Trophoblast cell (in vitro differentiated cells and primary cell): ENCODE results near the gene SLC19A1.
"Not testable (repeated sequence)": the region's sequence is repeated elsewhere in the genome, so short reads cannot be mapped to it uniquely, and the experiment has no call there.

Experiments used
- DNase-seq, 2 donors: peaks; one replicate each; pipeline ENCODE4 v3.0.0-alpha.2; 2016
- H2AFZ ChIP-seq: 2 replicates; pipeline ENCODE4 v1.6.1; 2013; ENCODE audit warnings: low read length, moderate library complexity, mild to moderate bottlenecking; ENCODE audit not compliant: insufficient read depth, poor library complexity
- H2AK5ac ChIP-seq: 2 replicates; pipeline ENCODE4 v1.6.1; 2013; ENCODE audit warnings: mild to moderate bottlenecking, low read length
- H2BK120ac ChIP-seq: 2 replicates; pipeline ENCODE4 v1.6.1; 2013; ENCODE audit warnings: low read length, mild to moderate bottlenecking, moderate library complexity; ENCODE audit not compliant: insufficient read depth, poor library complexity
- H2BK12ac ChIP-seq: 2 replicates; pipeline ENCODE4 v1.6.1; 2013; ENCODE audit warnings: mild to moderate bottlenecking, low read length, moderate library complexity
- H2BK5ac ChIP-seq: 2 replicates; pipeline ENCODE4 v1.6.1; 2013; ENCODE audit warnings: low read length, low read depth, moderate library complexity, mild to moderate bottlenecking; ENCODE audit not compliant: poor library complexity
- H3K14ac ChIP-seq: 2 replicates; pipeline ENCODE4 v1.6.1; 2013; ENCODE audit warnings: mild to moderate bottlenecking, low read length
- H3K18ac ChIP-seq: 2 replicates; pipeline ENCODE4 v1.6.1; 2013; ENCODE audit warnings: mild to moderate bottlenecking, low read length
- H3K23ac ChIP-seq: 2 replicates; pipeline ENCODE4 v1.6.1; 2013; ENCODE audit warnings: low read length
- H3K27ac ChIP-seq: 2 replicates; pipeline ENCODE4 v1.5.1; 2013; ENCODE audit warnings: low read depth, mild to moderate bottlenecking, inconsistent platforms, low read length, moderate library complexity
- H3K27me3 ChIP-seq: 2 replicates; pipeline ENCODE4 v1.6.1; 2013; ENCODE audit warnings: inconsistent platforms, mild to moderate bottlenecking, low read length, moderate library complexity; ENCODE audit not compliant: insufficient read depth
- H3K36me3 ChIP-seq, 2 experiments: 1 replicate in 1 of 2; 2 replicates in 1 of 2; pipeline ENCODE4 v1.6.1; 2013; ENCODE audit warnings: low read length in 2 of 2, mild to moderate bottlenecking in 2 of 2, moderate library complexity in 1 of 2; ENCODE audit not compliant: insufficient read depth in 2 of 2, control insufficient read depth in 1 of 2
- H3K4ac ChIP-seq: 2 replicates; pipeline ENCODE4 v1.6.1; 2013; ENCODE audit warnings: low read depth, mild to moderate bottlenecking, low read length, moderate library complexity
- H3K4me1 ChIP-seq, 2 experiments: 1 replicate in 1 of 2; 2 replicates in 1 of 2; pipeline ENCODE4 v1.6.1; 2013; ENCODE audit warnings: low read length in 2 of 2, mild to moderate bottlenecking in 2 of 2, moderate library complexity in 1 of 2; ENCODE audit not compliant: insufficient read depth in 2 of 2, control insufficient read depth in 1 of 2
- H3K4me2 ChIP-seq: 2 replicates; pipeline ENCODE4 v1.6.1; 2013; ENCODE audit warnings: inconsistent platforms, mild to moderate bottlenecking, low read length, moderate library complexity
- H3K4me3 ChIP-seq: 2 replicates; pipeline ENCODE4 v1.5.1; 2013; ENCODE audit warnings: mild to moderate bottlenecking, low read depth, low read length, inconsistent platforms
- H3K79me1 ChIP-seq: one replicate; pipeline ENCODE4 v1.6.1; 2013; ENCODE audit warnings: low read length
- H3K79me2 ChIP-seq: 2 replicates; pipeline ENCODE4 v1.6.1; 2013; ENCODE audit warnings: low read length, mild to moderate bottlenecking; ENCODE audit not compliant: control insufficient read depth, insufficient read depth, poor library complexity
- H3K9ac ChIP-seq: 2 replicates; pipeline ENCODE4 v1.6.1; 2013; ENCODE audit warnings: mild to moderate bottlenecking, low read length
- H3K9me3 ChIP-seq: 2 replicates; pipeline ENCODE4 v1.6.1; 2013; ENCODE audit warnings: low read depth, mild to moderate bottlenecking, control low read depth, inconsistent platforms, low read length; ENCODE audit not compliant: insufficient read depth
- H4K12ac ChIP-seq: 2 replicates; pipeline ENCODE4 v1.6.1; 2013; ENCODE audit warnings: low read depth, mild to moderate bottlenecking, low read length, moderate library complexity
- H4K8ac ChIP-seq: 2 replicates; pipeline ENCODE4 v1.6.1; 2013; ENCODE audit warnings: low read depth, mild to moderate bottlenecking, low read length, moderate library complexity
- H4K91ac ChIP-seq: one replicate; pipeline ENCODE4 v1.6.1; 2013; ENCODE audit warnings: low read depth, mild to moderate bottlenecking, low read length, moderate library complexity
- WGBS: extraction: QIAGEN DNeasy Blood & Tissue Kit; methylation state at CpG from one replicate; pipeline ENCODE4 v1.1.7; 2013; ENCODE audit warnings: missing lambda C conversion rate; ENCODE audit not compliant: insufficient read length, insufficient coverage; ENCODE audit errors: extremely low coverage; 5-methylcytosine and 5-hydroxymethylcytosine counted together

The SLC19A1 gene

GRCh38 chr21:45504516-45505415 is 37.5 kb downstream of the SLC19A1 start:
- H3K18ac ChIP-seq: no peak overlapping the region
- no peak for DNase-seq

GRCh38 chr21:45504021-45504515 is 38.2 kb downstream of the SLC19A1 start:
- H3K9me3 ChIP-seq: peaks cover 4% of the 10 kb centered on the region
- no CpG with 5 or more reads among the region's 22 CpGs for WGBS

More at GRCh38 chr21:45504516-45505415, 37.5 kb downstream of the SLC19A1 start:
- no peaks in the 10 kb centered on the region for H3K4me1 ChIP-seq
- no peaks in the 10 kb centered on the region for H3K79me2 ChIP-seq
- peaks cover 4% of the 10 kb centered on the region for H3K9me3 ChIP-seq
- H4K8ac ChIP-seq: no peak overlapping the region
- peaks cover 43 to 50% of the 10 kb centered on the region in 2 experiments for H3K36me3 ChIP-seq
- no CpG with 5 or more reads among the region's 41 CpGs for WGBS
- H2AK5ac ChIP-seq: no peak overlapping the region
- no peak overlapping the region for H3K14ac ChIP-seq
- H2AFZ ChIP-seq: no peak overlapping the region
- H2BK5ac ChIP-seq: no peak overlapping the region
- no peaks in the 10 kb centered on the region for H3K27me3 ChIP-seq
- H3K4ac ChIP-seq: no peak overlapping the region
- no peak overlapping the region for H3K4me3 ChIP-seq
- H3K9ac ChIP-seq: no peak overlapping the region
- no peak overlapping the region for H4K91ac ChIP-seq
- no peak overlapping the region for H2BK120ac ChIP-seq
- H2BK12ac ChIP-seq: no peak overlapping the region
- no peak overlapping the region for H4K12ac ChIP-seq
- H3K79me1 ChIP-seq: no peaks in the 10 kb centered on the region
- H3K4me2 ChIP-seq: no peak overlapping the region
- H3K27ac ChIP-seq: no peak overlapping the region
- H3K23ac ChIP-seq: no peak overlapping the region

DNA sequence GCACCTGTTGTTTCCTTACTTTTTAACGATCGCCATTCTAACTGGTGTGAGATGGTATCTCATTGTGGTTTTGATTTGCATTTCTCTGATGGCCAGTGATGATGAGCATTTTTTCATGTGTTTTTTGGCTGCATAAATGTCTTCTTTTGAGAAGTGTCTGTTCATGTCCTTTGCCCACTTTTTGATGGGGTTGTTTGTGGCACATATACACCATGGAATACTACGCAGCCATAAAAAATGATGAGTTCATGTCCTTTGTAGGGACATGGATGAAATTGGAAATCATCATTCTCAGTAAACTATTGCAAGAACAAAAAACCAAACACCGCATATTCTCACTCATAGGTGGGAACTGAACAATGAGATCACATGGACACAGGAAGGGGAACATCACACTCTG is 39.0 kb downstream of the SLC19A1 start:
- not testable (repeated sequence) for H3K9ac ChIP-seq

More at GRCh38 chr21:45504021-45504515, 38.2 kb downstream of the SLC19A1 start:
- no peak overlapping the region for H4K91ac ChIP-seq
- no peak overlapping the region for H2BK120ac ChIP-seq
- no peak overlapping the region for H3K27ac ChIP-seq
- H3K9ac ChIP-seq: no peak overlapping the region
- H2BK5ac ChIP-seq: no peak overlapping the region
- DNase-seq: no peak
- H2BK12ac ChIP-seq: no peak overlapping the region
- H3K79me1 ChIP-seq: no peaks in the 10 kb centered on the region
- H3K79me2 ChIP-seq: no peaks in the 10 kb centered on the region
- no peaks in the 10 kb centered on the region for H3K4me1 ChIP-seq
- no peak overlapping the region for H4K12ac ChIP-seq
- H2AK5ac ChIP-seq: no peak overlapping the region
- peaks cover 42 to 48% of the 10 kb centered on the region in 2 experiments for H3K36me3 ChIP-seq
- H4K8ac ChIP-seq: no peak overlapping the region
- H3K14ac ChIP-seq: no peak overlapping the region
- H3K4me3 ChIP-seq: no peak overlapping the region
- H3K4me2 ChIP-seq: no peak overlapping the region
- H3K4ac ChIP-seq: no peak overlapping the region
- no peak overlapping the region for H2AFZ ChIP-seq
- H3K18ac ChIP-seq: no peak overlapping the region
- no peak overlapping the region for H3K23ac ChIP-seq
- no peaks in the 10 kb centered on the region for H3K27me3 ChIP-seq

DNA sequence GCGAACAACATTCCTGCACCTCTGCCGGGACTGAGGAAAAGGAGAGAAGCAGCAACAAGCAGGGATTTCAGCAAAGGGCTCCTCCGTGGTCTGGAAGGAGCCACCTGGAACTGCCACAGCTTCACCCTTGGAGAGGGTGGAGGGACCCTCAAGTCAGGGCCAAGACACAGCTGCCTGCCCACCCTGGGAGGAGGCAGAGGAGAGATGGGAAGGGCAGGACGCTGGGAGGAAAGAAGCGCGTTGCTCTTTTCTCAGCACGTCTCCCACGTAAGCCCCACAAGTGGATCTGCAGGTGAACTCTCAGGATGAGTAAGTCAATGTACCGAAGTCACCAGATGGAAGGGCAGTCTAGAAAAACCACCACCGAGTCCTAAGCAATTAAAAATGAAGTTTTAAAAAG is 39.6 kb downstream of the SLC19A1 start:
- no peak overlapping the region for H4K12ac ChIP-seq
- H3K4me3 ChIP-seq: no peak overlapping the region
- H2BK5ac ChIP-seq: no peak overlapping the region
- peaks cover 4% of the 10 kb centered on the region for H3K9me3 ChIP-seq
- H2BK12ac ChIP-seq: no peak overlapping the region
- no peak overlapping the region for H3K4ac ChIP-seq
- DNase-seq: no peak
- no peak overlapping the region for H3K14ac ChIP-seq
- WGBS: no CpG with 5 or more reads among the region's 10 CpGs
- no peak overlapping the region for H2AFZ ChIP-seq
- no peak overlapping the region for H3K27ac ChIP-seq
- no peak overlapping the region for H3K9ac ChIP-seq
- peaks cover 47 to 55% of the 10 kb centered on the region in 2 experiments for H3K36me3 ChIP-seq
- no peak overlapping the region for H3K4me2 ChIP-seq
- H3K4me1 ChIP-seq: no peaks in the 10 kb centered on the region
- H2AK5ac ChIP-seq: no peak overlapping the region
- no peak overlapping the region for H4K8ac ChIP-seq
- H3K79me2 ChIP-seq: no peaks in the 10 kb centered on the region
- no peak overlapping the region for H3K18ac ChIP-seq
- H2BK120ac ChIP-seq: no peak overlapping the region
- H3K27me3 ChIP-seq: no peaks in the 10 kb centered on the region
- no peak overlapping the region for H3K23ac ChIP-seq
- no peaks in the 10 kb centered on the region for H3K79me1 ChIP-seq
- H4K91ac ChIP-seq: no peak overlapping the region

More for the DNA sequence above, 39.0 kb downstream of the SLC19A1 start:
- H3K23ac ChIP-seq, H3K18ac ChIP-seq, H3K14ac ChIP-seq, H3K79me2 ChIP-seq, H3K9me3 ChIP-seq, H3K4me3 ChIP-seq, H2BK120ac ChIP-seq, H4K8ac ChIP-seq, H2AK5ac ChIP-seq, H3K4ac ChIP-seq, H3K27ac ChIP-seq, H2BK12ac ChIP-seq, H3K27me3 ChIP-seq, H4K91ac ChIP-seq, H3K79me1 ChIP-seq, H2AFZ ChIP-seq, H4K12ac ChIP-seq, H2BK5ac ChIP-seq, H3K4me1 ChIP-seq, DNase-seq, H3K4me2 ChIP-seq: not testable (repeated sequence)
- WGBS: no CpG with 5 or more reads among the region's 4 CpGs
- H3K36me3 ChIP-seq: peaks cover 44 to 50% of the 10 kb centered on the region in 2 experiments
